ENCODE data around the gene SLC26A3. TPM values are rescaled to one million over a fixed set of nuclear protein-coding genes. Genes with fewer than 3 reads are reported as not detected.

SLC26A3 gene
- polyA plus RNA-seq, 12 donors = 0.25 to 26.6 TPM; not detected in 10

DNA sequence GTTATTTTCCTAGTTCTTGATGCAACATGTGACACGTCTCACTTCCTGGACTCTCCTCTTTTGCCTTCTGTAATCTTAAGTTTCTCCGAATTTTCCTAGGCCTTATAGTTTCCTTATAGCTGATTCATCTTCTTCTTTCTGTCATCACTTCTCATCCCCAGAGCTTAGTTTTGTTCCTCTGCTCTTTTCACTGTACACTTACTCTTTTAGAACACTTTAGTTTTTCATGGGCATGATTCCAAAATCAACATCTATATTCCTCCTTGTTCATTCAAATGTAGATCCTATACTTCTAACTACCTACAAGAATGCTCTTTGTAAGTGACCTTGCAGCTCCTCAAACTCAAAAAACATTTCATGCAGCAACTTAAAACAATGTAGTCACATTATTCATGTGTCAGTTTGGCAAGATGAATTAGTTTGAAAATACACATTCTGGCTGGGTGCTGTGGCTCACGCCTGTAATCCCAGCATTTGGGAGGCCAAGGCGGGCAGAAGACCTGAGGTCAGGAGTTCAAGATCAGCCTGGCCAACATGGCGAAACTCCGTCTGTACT is 13.1 kb upstream of the SLC26A3 start:
- DNase-seq = peak; percentile 52

DNA sequence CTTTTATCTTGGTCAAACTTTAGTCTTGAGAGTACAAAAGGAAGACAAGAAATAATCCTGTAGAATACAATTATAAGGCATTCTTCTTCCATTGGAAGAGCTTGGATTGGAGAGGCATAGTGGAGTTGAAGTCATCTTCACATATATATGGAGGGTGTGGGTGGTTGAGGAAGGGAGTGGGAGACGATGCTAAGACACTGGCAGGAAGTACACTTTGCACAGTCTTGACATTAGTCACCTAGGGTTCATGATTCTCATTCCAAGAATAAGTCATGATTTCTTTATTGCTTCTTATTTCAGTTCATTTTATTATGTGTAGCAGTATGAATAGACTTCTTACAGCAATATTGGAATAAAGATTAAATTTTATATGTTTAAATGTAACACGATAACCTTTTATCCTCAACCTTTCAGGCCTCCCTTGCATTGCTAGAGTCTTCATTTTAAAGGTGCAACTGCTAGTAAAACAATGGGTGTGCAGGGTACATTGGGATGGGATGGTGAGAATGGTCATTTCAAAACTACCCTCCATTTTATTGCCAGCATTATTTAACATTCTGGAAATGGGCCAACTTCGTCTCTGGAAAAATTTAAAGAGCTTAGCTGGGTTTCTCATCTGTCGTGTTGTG is 12.3 kb upstream of the SLC26A3 start:
- no peak for DNase-seq

DNA sequence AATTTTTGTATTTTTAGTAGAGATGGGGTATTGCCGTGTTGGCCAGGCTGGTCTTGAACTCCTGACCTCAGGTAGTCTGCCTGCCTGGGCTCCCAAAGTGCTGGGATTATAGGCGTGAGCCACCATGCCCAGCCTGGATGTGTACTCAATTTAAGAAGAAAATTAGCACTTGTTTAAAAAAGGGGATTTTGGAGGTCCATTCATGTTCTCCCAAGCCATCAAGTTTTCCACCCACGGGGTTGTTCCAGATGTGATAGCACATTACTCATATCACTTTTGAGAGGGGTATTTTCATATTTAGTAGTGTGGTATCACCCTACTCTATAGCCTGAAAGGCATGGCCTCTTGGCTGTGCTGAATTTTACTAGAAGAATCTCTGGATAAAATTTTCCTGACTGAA is 10.5 kb upstream of the SLC26A3 start:
- DNase-seq = no peak

DNA sequence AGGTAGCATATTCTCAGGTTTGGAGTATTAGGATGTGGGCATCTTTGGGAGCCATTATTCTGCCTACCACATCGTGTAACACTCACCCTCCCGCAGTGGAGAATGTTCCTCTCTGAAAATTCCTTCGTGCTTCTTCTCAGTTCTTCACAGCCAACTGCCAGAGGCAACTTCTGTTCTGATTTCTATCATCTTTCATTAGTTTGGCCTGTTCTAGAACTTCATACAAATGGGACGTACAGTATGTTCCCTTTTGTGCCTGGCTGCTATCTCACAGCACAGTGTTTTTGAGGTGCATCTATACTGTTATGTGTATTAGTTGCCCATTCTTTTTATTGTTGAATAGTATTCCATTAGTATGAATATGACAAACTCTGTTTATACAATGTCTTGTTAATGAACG is 8.9 kb upstream of the SLC26A3 start:
- DNase-seq = no peak

DNA sequence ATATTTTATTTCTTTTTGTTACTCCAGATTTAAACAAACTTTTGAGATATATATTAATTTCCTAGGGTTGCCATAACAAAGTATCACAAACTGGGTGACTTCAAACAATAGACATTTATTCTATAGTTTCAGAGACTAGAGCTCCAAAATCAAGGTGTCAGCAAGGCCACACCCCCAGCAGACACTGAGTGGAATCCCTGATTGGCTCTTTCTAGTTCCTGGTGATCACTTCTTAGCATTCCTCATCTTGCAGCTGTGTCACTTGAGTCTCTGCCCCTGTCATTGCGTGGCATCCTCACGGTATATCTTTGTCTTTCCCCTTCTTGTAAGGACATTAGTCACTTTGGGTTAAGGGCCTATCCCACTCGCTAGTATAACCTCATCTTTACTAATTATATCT is 7.6 kb upstream of the SLC26A3 start:
- DNase-seq = no peak

DNA sequence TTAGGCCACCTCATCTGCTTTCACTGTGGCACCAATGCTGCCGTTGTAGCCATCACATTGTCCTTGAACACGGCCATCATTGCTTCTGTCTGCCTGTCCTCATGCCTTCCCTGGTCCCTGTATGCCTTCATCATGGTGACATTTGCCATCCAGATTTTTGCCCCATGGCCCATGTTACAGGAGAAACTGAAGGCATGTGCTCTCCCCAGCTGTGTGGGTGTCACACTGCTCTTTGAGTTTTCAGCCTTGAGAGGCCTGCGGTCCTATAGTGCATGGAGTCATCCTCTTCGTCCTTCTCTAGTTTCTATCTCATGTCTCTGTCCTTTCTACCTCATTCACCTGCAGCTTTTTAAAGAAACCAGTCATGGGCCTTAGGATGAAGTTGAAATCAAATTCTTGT is 6.2 kb upstream of the SLC26A3 start:
- no peak for DNase-seq

DNA sequence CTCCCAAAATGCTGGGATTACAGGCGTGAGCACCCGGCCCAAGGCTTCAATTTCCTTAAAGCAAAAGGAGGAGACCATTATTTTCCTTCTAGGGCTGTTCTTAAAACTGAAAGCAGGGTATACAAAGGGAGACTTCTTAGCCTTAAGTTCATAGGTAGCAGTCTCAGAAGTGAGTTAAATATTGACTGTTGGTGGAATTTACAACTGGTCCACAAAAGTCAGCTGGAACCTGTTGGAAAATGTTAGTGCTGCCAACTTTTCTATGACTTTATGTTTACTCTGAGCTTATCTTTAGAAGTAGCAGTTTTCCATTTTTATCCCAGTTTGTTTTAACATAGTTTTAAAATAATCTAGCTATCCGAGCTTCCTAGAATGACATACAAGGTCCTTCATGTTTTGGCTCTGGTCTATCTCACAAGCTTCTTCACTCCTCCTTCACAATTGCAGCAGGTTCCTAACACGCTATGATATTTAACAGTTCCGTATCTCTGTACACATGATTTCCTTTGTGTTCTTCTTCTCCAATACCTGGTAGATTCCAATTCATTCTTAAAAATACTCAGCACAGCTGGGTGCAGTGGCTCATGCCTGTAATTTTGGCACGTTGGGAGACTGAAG is 3.3 kb downstream of the SLC26A3 start:
- no peak for DNase-seq

DNA sequence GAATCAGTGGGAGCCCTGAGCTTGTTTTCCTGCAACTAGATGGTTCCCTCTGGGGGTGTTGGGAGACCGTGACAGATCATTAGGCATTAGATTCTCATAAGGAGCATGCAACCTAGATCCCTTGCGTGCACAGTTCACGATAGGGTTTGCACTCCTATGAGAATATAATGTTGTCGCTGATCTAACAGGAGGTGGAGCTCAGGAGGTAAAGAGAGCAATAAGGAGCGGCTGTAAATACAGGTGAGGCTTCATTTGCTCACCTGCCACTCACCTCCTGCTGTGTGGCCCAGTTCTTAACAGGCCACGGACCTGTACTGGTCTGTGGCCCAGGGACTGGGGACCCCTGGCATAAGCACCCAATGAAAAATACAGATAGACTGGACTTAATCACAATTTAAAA is 10.7 kb downstream of the SLC26A3 start:
- DNase-seq = no peak

DNA sequence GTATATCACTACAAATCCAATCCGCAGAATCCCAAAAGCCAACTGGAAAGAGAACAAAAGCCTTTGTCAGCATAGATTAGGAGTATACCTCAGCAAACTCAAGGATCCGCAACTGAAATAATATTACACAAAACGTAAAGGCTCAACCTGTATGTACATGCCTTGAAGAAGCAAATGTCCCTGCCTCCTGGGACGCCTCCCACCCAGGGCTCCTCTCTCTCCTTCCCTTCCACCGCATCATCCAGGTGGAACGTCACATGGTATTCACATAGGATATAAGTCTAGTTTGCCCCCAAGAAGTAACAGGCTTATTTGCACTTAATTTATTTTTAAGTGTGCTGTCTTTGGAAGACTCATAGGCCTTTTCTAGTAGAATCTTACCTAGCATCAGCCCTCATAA is 13.4 kb downstream of the SLC26A3 start:
- no peak for DNase-seq

DNA sequence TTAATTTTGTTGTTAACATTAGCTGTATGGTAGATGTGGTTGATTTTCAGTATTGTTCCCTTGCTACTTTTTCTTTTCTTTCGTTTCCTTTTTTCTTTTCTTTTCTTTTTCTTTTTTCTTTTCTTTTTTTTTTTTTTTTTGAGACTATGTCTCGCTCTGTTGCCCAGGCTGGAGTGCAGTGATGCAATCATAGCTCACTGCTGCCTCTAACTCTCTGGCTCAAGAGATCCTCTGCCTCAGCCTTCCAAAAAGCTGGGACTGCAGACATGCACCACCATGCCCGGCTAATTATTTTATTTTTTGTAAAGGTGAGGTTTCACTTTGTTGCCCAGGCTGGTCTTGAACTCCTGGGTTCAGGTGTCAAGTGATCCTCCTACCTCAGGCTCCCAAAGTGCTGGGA is 14.4 kb downstream of the SLC26A3 start:
- no peak for DNase-seq

DNA sequence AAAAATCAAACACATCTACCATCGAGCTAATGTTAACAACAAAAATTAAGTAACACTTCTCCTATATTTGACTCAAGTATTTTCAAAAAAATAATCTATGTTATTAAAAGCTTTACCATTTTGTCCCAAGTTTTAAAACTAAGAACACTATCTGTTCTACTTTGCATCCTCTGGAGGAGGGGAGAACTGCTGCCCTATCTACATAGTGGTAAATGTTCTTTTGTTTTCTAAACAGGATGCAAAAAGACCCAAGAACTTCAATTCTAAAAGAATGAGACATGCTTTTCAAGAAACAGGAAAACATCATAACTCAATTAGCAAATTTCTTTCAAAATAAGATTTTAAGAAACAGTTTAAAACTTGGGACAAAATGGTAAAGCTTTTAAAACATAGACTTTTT is 14.8 kb downstream of the SLC26A3 start:
- no peak for DNase-seq

DNA sequence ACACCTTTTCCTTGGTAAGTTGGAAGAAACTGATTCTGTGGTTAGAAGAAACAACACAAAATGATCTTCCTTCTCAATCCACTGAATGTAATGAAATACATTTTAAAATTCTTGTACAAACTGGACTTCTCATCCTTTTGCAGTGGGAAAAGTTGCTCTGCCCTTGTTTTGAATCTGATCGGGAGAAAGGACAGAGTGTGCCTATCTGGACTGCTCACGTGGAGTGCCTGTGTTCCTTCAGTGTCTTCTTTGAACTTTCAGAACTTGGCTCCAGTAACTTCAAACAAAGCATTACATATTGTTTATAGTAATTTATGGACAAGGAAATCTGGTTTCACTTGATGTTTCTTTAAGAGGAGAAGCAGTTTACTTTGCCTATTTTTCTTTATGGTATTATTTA is 17.1 kb downstream of the SLC26A3 start:
- DNase-seq = no peak

DNA sequence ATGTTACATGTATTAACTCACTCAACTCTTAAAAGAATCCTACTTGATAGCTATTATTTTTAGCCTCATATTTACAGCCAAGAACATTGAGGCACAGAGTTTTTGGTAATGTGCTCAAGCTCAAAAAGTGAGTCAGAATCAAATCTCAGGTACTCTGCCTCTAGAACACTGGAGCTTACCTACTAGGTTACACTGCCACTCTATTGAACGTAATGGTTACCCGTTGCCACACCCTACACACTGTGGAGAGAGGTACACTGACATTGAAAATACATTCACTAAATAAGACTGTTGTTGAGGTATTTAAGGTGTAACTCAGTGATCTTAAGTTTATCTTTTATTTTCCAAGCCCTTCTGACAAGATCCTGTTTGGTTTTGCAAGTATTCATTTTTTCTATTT is 17.9 kb downstream of the SLC26A3 start:
- no peak for DNase-seq

DNA sequence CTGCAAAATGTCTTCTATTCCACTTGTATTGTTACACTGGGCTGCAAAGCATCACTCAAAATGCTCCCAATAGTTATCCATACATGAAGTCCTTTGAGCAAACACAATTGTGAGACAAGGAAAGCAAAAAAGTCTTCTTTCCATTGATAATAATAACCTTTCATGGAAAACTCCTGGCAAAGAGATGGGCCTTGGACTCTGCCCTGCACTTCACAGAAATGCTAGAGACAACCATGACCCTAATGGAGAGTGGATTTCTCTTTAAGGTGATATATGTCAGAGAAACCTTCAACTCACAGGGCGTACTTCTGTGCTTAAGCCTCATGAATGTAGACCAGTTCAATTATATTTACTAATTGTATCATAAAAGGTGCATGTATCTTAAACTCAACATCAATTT is 19.4 kb downstream of the SLC26A3 start:
- no peak for DNase-seq

DNA sequence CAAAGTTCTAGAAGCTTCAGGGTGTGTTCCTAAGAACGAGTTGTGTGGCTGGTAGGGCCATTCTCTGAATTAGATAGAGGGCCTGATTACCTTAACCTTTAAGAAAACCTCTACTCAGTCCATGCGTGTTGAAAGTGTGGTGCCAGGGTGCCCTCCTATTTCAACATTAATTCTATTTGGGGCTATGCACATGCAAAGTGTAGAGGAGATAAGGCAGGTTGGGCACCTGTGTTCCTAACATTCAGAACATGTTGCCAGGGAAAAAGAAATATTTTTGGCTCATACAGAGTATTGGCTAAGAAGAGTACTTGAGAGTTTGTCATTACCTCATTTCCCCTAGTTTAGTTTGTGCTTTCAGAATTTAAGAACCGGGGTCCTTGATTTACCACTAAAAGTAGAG is 20.6 kb downstream of the SLC26A3 start:
- no peak for DNase-seq

DNA sequence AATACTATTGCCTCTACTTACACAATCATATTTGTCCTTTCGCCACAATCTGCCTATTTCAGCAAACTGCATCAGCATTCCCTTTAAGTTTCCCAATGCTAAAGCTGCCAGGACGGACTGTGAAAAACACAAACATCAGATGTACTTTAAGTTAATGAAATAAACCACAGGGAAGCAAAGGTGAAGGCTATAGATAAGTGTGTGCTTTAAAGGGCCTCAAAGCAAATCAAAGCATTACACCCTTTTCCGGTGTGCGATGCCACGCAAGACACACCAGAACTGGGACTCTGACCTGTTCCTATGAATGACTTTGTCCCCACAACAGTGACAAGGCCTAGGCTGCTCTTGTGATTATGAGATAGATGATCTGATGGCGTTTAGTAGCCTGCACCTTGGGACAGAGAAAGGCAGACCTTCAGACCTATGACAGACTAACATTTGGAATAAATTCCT is 23.4 kb downstream of the SLC26A3 start:
- no peak for DNase-seq

DNA sequence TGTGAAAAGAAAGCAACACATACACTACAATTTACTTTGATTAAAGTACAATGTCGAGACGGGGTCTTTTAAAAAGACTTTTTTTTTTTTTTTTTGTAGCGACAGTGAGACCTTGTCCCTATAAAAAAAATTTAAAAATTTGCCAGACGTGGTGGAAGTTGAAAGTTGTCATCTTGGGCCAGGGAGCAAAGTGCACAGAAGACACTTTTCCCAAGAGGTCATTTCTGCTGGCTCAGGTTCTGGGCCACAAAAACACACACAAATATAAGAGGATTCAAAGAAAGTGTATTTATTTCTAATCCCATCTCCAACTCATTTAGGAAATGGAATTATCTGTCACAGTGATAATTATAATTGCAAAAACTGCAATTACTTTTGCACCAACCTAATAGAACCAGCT is 24.7 kb downstream of the SLC26A3 start:
- DNase-seq = no peak

DNA sequence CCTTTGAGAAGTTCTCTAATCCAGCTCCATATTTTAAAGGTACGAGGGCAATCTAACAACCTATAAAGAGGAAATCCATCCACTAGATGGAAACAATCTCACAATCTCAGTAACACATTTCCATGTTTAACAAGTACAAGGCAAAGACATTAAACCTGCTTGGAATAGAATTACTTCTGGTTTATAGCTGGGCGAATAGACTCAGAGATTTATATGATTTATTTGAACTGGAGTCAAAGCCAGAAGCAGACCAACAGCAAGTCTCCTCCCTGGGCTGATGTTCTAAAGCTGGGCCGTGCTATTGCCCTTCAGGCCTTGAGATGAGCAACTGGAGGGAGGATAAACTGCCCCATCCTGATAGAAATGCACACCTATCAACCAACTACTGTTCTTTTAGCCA is 25.3 kb downstream of the SLC26A3 start:
- no peak for DNase-seq

DNA sequence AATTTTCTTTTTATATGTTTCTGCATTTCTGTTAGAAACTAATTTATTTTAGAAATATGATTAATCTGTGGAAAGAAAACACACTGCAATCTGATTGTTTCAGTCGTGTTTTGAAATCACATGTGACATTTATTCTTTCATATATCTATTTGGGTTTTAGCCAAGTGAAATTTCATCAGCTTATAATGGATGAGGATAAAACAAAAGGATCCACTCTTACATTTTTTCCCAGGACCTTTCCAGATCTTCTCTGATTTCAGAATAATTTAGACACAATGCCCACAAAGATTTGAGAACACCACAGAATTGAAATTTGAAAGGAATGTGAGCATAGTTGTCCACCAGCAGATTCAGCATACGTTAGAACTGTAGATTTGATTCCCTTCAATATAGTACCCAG is 30.0 kb downstream of the SLC26A3 start:
- no peak for DNase-seq

DNA sequence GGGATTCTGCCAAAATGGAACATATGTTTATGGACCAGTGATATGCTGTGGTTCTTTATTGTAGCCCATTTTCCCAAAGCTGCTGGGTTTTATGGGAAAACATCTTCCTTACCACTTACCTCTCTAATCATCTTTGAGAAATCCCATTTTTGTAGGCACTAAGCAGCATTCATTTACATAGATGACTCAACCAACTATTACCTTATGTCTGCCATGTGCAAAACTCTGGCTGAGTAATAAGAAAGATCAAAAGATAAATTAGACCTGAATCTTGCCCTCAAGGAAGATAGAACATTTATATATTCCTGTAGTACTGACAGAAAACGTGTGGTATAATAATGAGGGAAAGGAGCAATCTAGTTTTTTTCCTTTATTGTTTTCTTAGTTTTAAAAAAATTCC is 34.8 kb downstream of the SLC26A3 start:
- no peak for DNase-seq

DNA sequence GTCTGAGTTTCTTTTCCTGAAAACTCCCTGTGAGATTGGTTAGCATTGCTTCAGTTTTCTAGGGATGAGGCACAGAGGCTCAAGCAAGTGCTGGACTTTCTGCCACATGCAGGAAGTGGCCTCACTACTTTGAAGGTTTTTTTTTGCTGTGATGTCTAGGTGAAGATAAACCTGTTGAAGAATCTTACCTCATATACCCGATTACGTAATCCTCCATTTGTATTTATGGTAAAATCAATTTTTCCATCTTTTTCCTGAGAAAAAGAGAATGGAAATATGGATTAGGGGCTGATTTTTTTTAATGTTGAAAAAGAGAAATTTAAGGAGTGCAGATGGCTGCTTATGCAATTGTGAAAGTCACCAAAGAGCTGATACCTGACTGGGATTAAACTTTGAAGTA is 35.6 kb downstream of the SLC26A3 start:
- no peak for DNase-seq

DNA sequence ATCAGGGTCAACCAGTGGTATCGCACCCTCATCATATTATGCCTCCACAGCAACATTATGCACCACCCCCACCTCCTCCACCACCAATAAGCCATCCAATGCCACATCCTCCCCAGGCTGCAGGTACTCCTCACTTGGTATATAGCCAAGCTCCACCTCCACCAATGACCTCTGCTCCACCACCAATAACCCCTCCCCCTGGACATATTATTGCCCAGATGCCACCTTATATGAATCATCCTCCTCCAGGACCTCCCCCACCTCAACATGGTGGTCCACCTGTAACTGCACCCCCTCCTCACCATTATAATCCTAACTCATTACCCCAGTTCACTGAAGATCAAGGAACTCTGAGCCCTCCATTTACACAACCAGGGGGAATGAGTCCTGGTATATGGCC is 44.4 kb downstream of the SLC26A3 start:
- DNase-seq = no peak

DNA sequence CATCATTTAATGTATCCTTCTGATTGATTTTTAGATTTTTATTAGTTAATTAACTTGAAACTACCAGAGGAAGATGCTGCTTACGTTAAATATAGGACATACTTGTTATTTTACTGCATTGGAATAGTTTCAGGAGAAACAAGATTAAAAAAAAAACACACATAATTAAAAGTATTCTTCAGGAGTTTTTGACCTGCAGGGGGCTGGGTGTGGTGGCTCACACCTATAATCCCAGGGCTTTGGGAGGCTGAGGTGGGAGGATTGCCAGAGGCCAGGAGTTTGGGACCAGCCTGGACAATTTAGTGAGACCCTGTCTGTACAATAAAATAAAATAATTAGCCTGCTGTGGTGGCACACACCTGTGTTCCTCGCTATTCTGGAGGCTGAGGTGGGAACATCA is 48.4 kb downstream of the SLC26A3 start:
- no peak for DNase-seq

DNA sequence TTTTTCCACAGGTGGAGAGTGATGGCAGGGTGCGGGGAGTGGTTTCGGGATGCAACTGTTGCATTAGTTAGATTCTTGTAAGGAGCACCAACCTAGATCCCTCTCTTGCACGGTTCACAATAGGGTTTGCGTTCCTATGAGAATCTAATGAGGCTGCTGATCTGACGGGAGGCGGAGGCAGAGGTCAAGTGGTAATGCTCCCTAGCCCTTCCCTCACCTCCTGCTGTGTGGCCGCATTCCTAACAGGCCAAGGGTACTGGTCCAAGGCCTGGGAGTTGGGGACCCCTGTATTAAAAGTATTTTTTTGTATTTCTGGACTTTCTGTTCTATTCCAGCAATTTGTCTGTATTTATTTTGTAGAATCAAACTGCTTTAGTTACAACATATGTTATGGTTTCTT is 51.9 kb downstream of the SLC26A3 start:
- no peak for DNase-seq
